Astrocyte (in vitro differentiated cells and primary cell): ENCODE results near the gene SF1.

Experiments used
- EZH2 ChIP-seq: IDR thresholded peaks from 2 replicates; pipeline ENCODE4 v1.6.1; 2012; ENCODE audit warnings: mild to moderate bottlenecking, low read length, inconsistent platforms; ENCODE audit not compliant: insufficient read depth
- TF ChIP-seq, protein P1 (sequence below): IDR thresholded peaks from 2 replicates; pipeline ENCODE4 v1.5.1; 2011; ENCODE audit warnings: low read depth, mild to moderate bottlenecking, inconsistent platforms, low read length, moderate library complexity; ENCODE audit not compliant: insufficient read depth

- no peak for TF ChIP-seq EZH2
- TF ChIP-seq, protein P1, sequence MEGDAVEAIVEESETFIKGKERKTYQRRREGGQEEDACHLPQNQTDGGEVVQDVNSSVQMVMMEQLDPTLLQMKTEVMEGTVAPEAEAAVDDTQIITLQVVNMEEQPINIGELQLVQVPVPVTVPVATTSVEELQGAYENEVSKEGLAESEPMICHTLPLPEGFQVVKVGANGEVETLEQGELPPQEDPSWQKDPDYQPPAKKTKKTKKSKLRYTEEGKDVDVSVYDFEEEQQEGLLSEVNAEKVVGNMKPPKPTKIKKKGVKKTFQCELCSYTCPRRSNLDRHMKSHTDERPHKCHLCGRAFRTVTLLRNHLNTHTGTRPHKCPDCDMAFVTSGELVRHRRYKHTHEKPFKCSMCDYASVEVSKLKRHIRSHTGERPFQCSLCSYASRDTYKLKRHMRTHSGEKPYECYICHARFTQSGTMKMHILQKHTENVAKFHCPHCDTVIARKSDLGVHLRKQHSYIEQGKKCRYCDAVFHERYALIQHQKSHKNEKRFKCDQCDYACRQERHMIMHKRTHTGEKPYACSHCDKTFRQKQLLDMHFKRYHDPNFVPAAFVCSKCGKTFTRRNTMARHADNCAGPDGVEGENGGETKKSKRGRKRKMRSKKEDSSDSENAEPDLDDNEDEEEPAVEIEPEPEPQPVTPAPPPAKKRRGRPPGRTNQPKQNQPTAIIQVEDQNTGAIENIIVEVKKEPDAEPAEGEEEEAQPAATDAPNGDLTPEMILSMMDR: no peak
Measured at GRCh38 chr11:64763526-64764039, 14.8 kb downstream of the SF1 start.
